NCI-H1105 (cell line): ENCODE data around the gene SMURF2.

ENCODE experiments used
- DNase-seq: peaks from one replicate; lab custom pipeline; 2025; lab: John Stamatoyannopoulos, UW

SMURF2 gene

GRCh38 chr17:64536913-64537312, 125.2 kb downstream of the SMURF2 start:
- DNase-seq: no peak

- no peak for DNase-seq
Measured at GRCh38 chr17:64535357-64535756, 126.8 kb downstream of the SMURF2 start.

GRCh38 chr17:64534187-64534586, 127.9 kb downstream of the SMURF2 start:
- DNase-seq: no peak

- no peak for DNase-seq
Measured at GRCh38 chr17:64533784-64534183, 128.3 kb downstream of the SMURF2 start.

DNA sequence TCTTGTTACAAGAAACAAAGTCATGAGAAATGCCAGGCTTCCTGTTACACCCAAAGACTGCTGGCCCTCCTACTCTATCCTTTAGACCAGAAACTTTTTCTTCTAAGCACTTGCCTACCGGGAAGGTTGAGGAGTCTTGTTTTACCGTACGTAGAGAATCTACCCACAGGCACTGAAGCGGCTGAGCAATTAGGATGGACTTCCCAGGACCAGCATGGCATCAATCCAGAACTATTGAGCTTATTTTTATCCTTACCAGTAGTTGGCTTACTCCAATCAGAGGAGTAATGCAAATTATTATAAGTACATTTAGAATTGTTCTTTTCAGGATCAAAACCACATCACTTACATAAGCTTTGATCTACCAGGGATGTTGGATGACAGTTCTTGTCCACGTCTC, 129.7 kb downstream of the SMURF2 start:
- DNase-seq: no peak

- DNase-seq: no peak
Measured at GRCh38 chr17:64531955-64532371, 130.1 kb downstream of the SMURF2 start.

DNA sequence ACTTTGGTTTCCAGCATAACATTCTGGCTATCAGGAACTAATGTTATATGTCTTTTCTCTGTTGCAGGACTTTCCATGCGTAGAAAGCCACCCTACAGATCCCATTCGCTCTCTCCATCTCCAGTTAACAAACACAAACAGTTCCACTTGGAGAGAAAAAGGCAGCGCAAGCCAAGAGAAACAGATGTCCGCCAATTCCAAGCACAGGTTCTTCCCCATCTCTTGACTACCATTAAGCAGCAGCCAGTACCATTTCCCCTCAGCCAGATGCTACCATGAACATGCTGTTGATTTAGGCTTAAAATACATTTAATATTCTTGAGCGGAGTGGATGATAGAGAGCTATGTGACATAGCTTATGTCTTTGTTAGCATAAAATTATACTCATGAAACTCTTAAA, 132.9 kb downstream of the SMURF2 start:
- no peak for DNase-seq

- DNase-seq: no peak
Measured at GRCh38 chr17:64527914-64528313, 134.2 kb downstream of the SMURF2 start.

- no peak for DNase-seq
Measured at GRCh38 chr17:64520359-64520758, 141.7 kb downstream of the SMURF2 start.

GRCh38 chr17:64519601-64520000, 142.5 kb downstream of the SMURF2 start:
- DNase-seq: no peak

DNA sequence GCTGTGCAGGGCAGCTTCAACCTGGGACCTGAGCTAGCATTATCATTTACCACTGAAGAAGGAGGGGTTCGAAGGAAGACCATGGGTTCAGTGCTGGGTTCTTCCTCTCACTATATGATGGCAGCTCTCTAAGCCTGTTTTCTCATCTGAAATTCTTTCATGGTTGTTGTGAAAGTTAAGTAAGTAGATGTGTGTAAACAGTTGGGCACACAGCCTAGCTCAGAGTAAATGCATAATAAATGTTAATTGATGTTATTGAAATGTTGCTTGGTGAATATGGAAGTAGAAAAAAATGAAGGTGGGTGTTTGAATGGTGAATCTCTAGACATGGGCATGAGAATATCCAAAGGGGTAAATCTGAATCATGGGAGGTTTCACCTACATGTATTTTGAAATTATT, 146.3 kb downstream of the SMURF2 start:
- DNase-seq: no peak

DNA sequence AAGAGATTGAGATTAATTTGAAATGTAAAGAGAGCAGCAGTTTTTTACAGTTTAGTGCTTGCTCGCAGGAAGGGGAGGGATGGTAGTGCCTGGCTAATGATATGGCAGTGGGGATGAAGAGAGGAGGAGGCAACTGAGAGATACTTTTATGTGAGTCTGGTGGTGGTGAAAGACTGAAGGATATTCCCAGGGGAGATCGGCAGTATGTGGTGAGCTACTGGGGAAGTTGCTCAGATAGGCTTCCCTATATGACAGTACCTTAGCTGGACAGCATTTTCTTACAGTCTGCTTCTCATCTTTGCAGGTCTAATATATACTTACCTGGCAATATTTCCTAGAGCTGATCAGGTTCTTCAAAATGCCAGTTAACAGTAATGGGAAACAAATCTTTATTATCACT, 146.7 kb downstream of the SMURF2 start:
- DNase-seq: no peak

- DNase-seq: no peak
Measured at GRCh38 chr17:64509179-64509578, 152.9 kb downstream of the SMURF2 start.

GRCh38 chr17:64508683-64509082, 153.4 kb downstream of the SMURF2 start:
- no peak for DNase-seq

DNA sequence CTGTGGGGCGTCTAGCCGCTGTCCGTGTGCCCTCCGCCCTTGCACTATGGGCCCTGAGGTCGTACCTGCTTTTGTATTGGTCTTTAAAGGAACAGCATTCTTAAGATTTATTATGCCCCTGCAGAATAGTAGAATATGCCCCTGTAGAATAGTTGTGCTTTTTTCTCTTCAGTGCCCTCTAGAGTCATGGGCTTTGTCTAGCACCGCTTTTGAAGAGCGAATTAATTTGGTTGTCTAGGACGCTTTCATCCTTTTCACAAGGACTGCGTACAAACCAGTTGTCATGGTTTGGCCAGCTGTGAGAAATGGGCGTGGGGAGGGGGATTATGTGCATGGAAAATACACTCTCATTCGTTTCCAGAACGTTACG, 154.7 kb downstream of the SMURF2 start:
- peak; percentile 55 for DNase-seq

- peak; percentile 97 for DNase-seq
Measured at GRCh38 chr17:64506576-64507412, 155.3 kb downstream of the SMURF2 start, which contains the start of gene CEP95. CEP95 (plus strand) TSS chr17:64506977; CDS start chr17:64507098, 121 bp downstream.

GRCh38 chr17:64506201-64506575, 155.9 kb downstream of the SMURF2 start, which contains the start of gene DDX5:
DDX5 (minus strand) TSS chr17:64506289; CDS start chr17:64506119, 170 bp downstream.
- DNase-seq: peak; percentile 97

DNA sequence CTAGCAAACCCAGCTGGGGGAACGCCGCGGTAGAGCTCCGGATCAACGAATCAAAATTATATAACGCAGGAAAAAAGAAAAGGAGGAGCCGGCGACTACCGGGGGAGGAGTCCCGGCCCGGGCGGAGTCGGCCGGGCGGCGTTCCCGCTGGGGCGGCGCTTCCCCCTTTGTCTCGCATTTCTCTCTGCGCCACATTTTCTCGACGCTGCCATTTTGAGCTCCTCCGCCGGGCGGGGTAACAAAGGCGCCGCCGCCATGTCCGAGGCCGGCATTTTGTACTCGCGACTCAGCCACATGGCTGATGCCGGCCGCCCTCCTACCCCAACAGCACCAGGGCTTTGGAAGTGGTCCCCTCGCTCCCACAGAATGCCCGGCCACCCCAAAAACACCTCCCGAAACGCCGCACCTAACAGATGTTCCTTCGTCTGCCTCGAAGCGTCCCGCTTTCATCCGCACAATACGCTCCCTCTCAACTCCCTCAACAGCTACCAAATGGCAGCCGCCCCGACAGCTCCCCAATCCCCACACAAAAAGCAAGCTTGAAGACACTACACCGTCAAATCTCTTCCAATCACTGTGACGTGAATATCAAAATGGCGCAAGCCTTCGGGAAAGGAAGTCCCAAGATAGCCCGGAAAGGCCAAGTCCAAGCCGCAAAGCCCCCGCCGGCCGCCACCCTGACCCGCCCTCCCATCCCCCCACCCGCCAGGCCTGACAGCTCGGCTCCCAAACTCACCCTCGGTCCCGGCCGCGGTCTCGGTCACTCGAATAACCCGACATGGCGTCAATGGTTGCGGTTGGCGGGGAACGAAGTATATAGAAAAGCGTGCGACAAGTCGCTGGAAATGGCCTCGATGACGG, 156.5 kb downstream of the SMURF2 start:
- DNase-seq: peak; percentile 88

- no peak for DNase-seq
Measured at GRCh38 chr17:64504769-64505339, 157.3 kb downstream of the SMURF2 start.

- DNase-seq: no peak
Measured at GRCh38 chr17:64503821-64504768, 158.0 kb downstream of the SMURF2 start.

- DNase-seq: no peak
Measured at GRCh38 chr17:64503341-64503740, 158.8 kb downstream of the SMURF2 start.
